ENCODE results near the gene TACR2. TPM values are rescaled to one million over a fixed set of nuclear protein-coding genes. Genes with fewer than 3 reads are reported as not detected.

TACR2 gene
- polyA plus RNA-seq, 2 of the 4 experiments (the other 2 are of a cell fraction) = 0.09 to 0.16 TPM

- 0 out of 3 replicates have a peak, but pooled peaks cover 6% of the 10 kb centered on the region for H3K9me3 ChIP-seq
- no peak for ATAC-seq
- peaks cover 65% of the 10 kb centered on the region for H3K4me1 ChIP-seq
- ChIA-PET POLR2A (no interaction called here), CTCF (interaction anchor here (1.5 to 2.2 kb wide), 2 partner anchors 17 to 62 kb away, joined by 8 to 10 read pairs; no protein-coding TSS in a partner anchor)
- peak overlapping the region; percentile 92 to 94 for H3K27ac ChIP-seq
- no peak overlapping the region for H3K4me3 ChIP-seq
- TF ChIP-seq RFX5 (IDR thresholded peaks at IDR 0.05) (no peak), CEBPB (IDR thresholded peaks at IDR 0.05) (0 out of 4 replicates have a peak, but pooled peaks of 1 of the 2 experiments have one; percentile 6), FOSL2 (IDR thresholded peaks at IDR 0.05) (no peak), FOSL2 (CRISPR knock-in tag; IDR thresholded peaks at IDR 0.05) (peak; percentile 42; the same call in 1 of the 2 replicates)
- H3K4me2 ChIP-seq = peak overlapping the region; percentile 87
- FAIRE-seq = no peak
- 25% methylated on average over 4 of the region's 4 CpGs for WGBS (ENCODE audit: missing lambda C conversion rate)
- DNase-seq (ENCODE audit: low read depth in 1 of 2, low spot score in 1 of 2) = no peak
Observed at GRCh38 chr10:69445041-69445440, 28.3 kb upstream of the TACR2 start.

GRCh38 chr10:69443354-69443753, 26.6 kb upstream of the TACR2 start:
- H3K27ac ChIP-seq = peak overlapping the region; percentile 28 to 92; a peak in 4 of 6 replicates
- no peak for TF ChIP-seq RCOR1 (IDR thresholded peaks at IDR 0.05; ENCODE audit: low read depth, low read length)
- no peak for TF ChIP-seq PBX3 (IDR thresholded peaks at IDR 0.05)
- no peak for TF ChIP-seq MAZ (IDR thresholded peaks at IDR 0.05; ENCODE audit: borderline replicate concordance, low read depth, low read length)
- no peak for TF ChIP-seq USF2 (IDR thresholded peaks at IDR 0.05)
- TF ChIP-seq SREBF2 (IDR thresholded peaks at IDR 0.05) = no peak
- no peak for TF ChIP-seq PHF8 (IDR thresholded peaks at IDR 0.05; ENCODE audit: borderline replicate concordance, low read depth)
- no peak for TF ChIP-seq ESRRA (IDR thresholded peaks at IDR 0.05; ENCODE audit: borderline replicate concordance, low read length)
- TF ChIP-seq JUN (IDR thresholded peaks at IDR 0.05) = no peak
- no peak for TF ChIP-seq CBX8 (IDR thresholded peaks at IDR 0.05)
- TF ChIP-seq POLR2AphosphoS2 (conservative IDR thresholded peaks at IDR 0.05; ENCODE audit: low read length) = no peak
- ATAC-seq = no peak
- 0 out of 3 replicates have a peak, but pooled peaks cover 6% of the 10 kb centered on the region for H3K9me3 ChIP-seq
- peaks cover 65% of the 10 kb centered on the region for H3K4me1 ChIP-seq
- no peak for FAIRE-seq
- POLR2A ChIA-PET = no interaction called here
- H3K4me3 ChIP-seq = no peak overlapping the region
- H3K4me2 ChIP-seq = no peak overlapping the region
- DNase-seq (ENCODE audit: low read depth in 1 of 2, low spot score in 1 of 2) = no peak
- WGBS (ENCODE audit: missing lambda C conversion rate) = 88% methylated on average over 1 of the region's 1 CpG
- CTCF ChIA-PET = interaction anchor here (1.3 to 2.2 kb wide), 3 partner anchors 13 to 64 kb away, joined by 4 to 10 read pairs (median 8); no protein-coding TSS in a partner anchor

- POLR2A ChIA-PET = interaction anchor here (1.3 to 2.1 kb wide), 2 partner anchors 11 to 31 kb away, joined by 5 to 13 read pairs; partner anchors contain the start of gene TSPAN15
Observed at GRCh38 chr10:69439813-69440506, 23.2 kb upstream of the TACR2 start.

GRCh38 chr10:69439350-69439739, 22.6 kb upstream of the TACR2 start:
- Histone ChIP-seq H3K9me3 (0 out of 3 replicates have a peak, but pooled peaks cover 4% of the 10 kb centered on the region), H3K4me2 (peak overlapping the region; percentile 74), H3K4me1 (peaks cover 39% of the 10 kb centered on the region), H3K27ac (peak overlapping the region; percentile 87 to 92), H3K4me3 (no peak overlapping the region)
- TF ChIP-seq FOSL2 (IDR thresholded peaks at IDR 0.05) (no peak), FOSL2 (CRISPR knock-in tag; IDR thresholded peaks at IDR 0.05) (peak; percentile 31; the same call in 1 of the 2 replicates), ZFP36 (IDR thresholded peaks at IDR 0.05; ENCODE audit: borderline replicate concordance, partially characterized antibody) (no peak), GATA3 (IDR thresholded peaks at IDR 0.05; ENCODE audit: borderline replicate concordance) (peak; percentile 29; the same call in 1 of the 2 replicates), HMGXB4 (CRISPR knock-in tag; IDR thresholded peaks at IDR 0.05; ENCODE audit: borderline replicate concordance) (no peak), ZNF302 (CRISPR knock-in tag; IDR thresholded peaks at IDR 0.05) (peak; percentile 22; the same call in 1 of the 2 replicates), HEYL (CRISPR knock-in tag; IDR thresholded peaks at IDR 0.05) (no peak)
- CTCF ChIA-PET = interaction anchor here (0.6 to 2.8 kb wide), 11 partner anchors 11 to 193 kb away, joined by 3 to 20 read pairs (median 5); partner anchors contain the start of gene TSPAN15
- ATAC-seq = peak; percentile 73 to 74
- DNase-seq (ENCODE audit: low read depth in 1 of 2, low spot score in 1 of 2) = peak in 1 of 2 experiments; percentile 55
- POLR2A ChIA-PET = interaction anchor here (1.3 to 2.5 kb wide), 3 partner anchors 8 to 31 kb away, joined by 5 to 13 read pairs (median 9); partner anchors contain the start of gene TSPAN15
- WGBS (ENCODE audit: missing lambda C conversion rate) = 7% methylated on average over 5 of the region's 5 CpGs
- FAIRE-seq = no peak

More at GRCh38 chr10:69439813-69440506, 23.2 kb upstream of the TACR2 start:
- peak in 1 of 2 experiments; percentile 59 for DNase-seq (ENCODE audit: low read depth in 1 of 2, low spot score in 1 of 2)
- peak in 1 of 2 experiments; percentile 68; a peak in 3 of 6 replicates for ATAC-seq
- no peak for FAIRE-seq
- no peak for TF ChIP-seq EHF (CRISPR knock-in tag; IDR thresholded peaks at IDR 0.05)
- TF ChIP-seq CEBPB (IDR thresholded peaks at IDR 0.05) = peak; percentile 22 to 38; a peak in 3 of 4 replicates
- TF ChIP-seq HOXB13 (CRISPR knock-in tag; IDR thresholded peaks at IDR 0.05; ENCODE audit: low read depth) = no peak
- Histone ChIP-seq H3K27ac (peak overlapping the region; percentile 87 to 92), H3K4me1 (peaks cover 45% of the 10 kb centered on the region), H3K4me3 (no peak overlapping the region), H3K4me2 (peak overlapping the region; percentile 74), H3K9me3 (0 out of 3 replicates have a peak, but pooled peaks cover 6% of the 10 kb centered on the region)
- CTCF ChIA-PET = interaction anchor here (0.6 to 2.8 kb wide), 12 partner anchors 10 to 190 kb away, joined by 3 to 20 read pairs (median 5); partner anchors contain the start of genes FAM241B and TSPAN15
- WGBS (ENCODE audit: missing lambda C conversion rate) = 32% methylated on average over 5 of the region's 5 CpGs
